Measurements from ENCODE around the gene PRKN.

The PRKN gene

DNA sequence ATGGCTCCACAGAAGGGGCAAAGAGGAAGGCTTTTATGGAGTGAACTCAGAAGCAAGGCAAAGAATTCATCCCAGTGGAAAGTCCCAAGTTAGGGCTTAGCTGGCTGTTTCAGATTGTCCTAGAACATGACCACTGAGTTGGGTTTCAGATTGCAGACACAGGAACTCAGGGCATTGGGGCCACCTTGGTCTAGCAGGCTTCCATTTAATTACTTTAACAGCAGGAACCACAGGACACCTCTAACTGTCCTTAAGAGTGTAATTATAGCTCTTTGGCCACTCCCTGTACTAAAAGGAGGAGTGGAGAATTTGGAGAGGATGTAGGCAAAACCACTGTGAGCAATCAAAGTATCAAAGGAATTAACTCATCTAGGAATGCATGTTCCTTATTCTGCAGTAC, 1303.1 kb downstream of the PRKN start:
- no peaks in the 10 kb centered on the region for H3K36me3 ChIP-seq (ENCODE audit: control insufficient read depth, insufficient read depth, low read length)
- H3K27me3 ChIP-seq (ENCODE audit: control insufficient read depth, insufficient read depth, low read length), result no peaks in the 10 kb centered on the region
- no peak overlapping the region for H3K27ac ChIP-seq (ENCODE audit: low read depth, low read length)
- peaks cover 9% of the 10 kb centered on the region; the same call in 1 of the 2 replicates for H3K9me3 ChIP-seq (ENCODE audit: control insufficient read depth, insufficient read depth, low read depth, low read length)
- no peaks in the 10 kb centered on the region for H3K4me1 ChIP-seq (ENCODE audit: control insufficient read depth, insufficient read depth, low read length)
- H3K4me3 ChIP-seq (ENCODE audit: low read depth, low read length), result no peak overlapping the region
- no peak overlapping the region for H3K9ac ChIP-seq (ENCODE audit: low read length)

DNA sequence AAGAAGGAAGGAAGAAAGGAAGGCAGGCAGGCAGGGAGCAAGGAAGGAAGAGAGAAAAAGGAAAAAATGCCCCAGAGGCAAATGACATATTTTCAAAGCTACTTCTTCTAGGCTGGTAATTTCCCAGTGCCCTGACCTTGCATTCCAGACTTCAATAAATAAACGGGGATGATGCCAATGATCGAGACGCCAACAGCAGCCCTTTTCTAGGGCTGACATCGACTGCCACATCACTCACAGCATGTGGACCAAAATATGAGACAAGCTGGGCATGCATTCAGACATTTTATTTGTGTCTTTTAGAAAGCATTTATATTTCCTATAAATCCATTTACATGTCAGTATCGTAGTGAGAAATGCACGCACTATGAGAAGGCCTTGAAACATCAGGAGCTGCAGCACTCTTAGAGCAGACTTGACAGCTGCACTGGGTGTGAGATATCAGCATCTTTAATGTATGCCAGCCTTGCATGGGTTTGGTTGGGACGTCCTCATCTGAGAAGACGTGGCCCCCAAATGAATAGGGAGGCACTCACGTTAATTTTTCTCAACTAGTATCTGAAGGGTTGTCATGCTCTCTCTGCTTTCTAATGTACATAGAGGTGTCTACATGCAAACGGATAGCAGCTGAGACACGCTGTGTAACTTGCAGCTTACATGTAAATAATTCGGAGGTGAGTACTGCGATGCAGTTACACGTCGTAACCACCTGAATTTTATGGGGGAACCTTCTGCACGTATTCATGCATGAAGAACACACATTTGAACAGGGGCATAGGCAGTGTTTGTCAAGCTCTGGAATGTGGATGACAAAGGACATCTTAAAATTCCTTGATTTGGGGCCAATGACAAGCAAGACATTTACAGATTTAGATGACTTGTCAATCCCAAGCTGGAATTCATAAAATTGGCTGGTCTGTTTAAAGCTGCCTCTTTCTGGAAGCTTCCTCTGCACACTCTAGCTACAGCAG, 1304.6 kb downstream of the PRKN start:
- Histone ChIP-seq H3K27me3 (ENCODE audit: control insufficient read depth, insufficient read depth, low read length) (no peaks in the 10 kb centered on the region), H3K9me3 (ENCODE audit: control insufficient read depth, insufficient read depth, low read depth, low read length) (0 out of 2 replicates have a peak, but pooled peaks cover 3% of the 10 kb centered on the region), H3K4me1 (ENCODE audit: control insufficient read depth, insufficient read depth, low read length) (peaks cover 3% of the 10 kb centered on the region; the same call in 1 of the 2 replicates), H3K36me3 (ENCODE audit: control insufficient read depth, insufficient read depth, low read length) (no peaks in the 10 kb centered on the region), H3K9ac (ENCODE audit: low read length) (no peak overlapping the region), H3K27ac (ENCODE audit: low read depth, low read length) (no peak overlapping the region), H3K4me3 (ENCODE audit: low read depth, low read length) (no peak overlapping the region)

DNA sequence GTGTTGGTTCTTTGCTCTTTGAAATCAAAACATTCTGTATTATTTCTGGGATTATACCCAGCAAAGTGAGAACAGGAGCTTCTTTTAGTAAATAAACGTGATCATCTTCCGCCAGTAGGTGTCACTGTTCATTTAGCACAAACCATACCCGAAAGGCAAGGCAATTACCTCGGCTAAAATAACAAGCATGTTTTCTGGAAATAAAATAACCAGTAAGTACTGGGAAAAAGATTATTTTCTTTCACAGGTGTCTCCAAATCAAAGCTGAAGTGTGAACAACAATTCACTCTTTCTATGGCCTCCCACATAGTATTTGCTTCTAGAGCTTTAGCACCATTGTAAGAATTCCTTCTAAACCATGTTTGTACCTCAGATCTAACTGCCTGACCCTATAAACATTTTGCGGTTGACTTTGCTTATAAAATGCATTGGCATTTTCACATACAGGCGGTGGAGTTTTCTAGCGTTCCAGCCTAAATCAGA, 1309.1 kb downstream of the PRKN start:
- Histone ChIP-seq H3K9ac (ENCODE audit: low read length) (no peak overlapping the region), H3K4me1 (ENCODE audit: control insufficient read depth, insufficient read depth, low read length) (peaks cover 28% of the 10 kb centered on the region), H3K4me3 (ENCODE audit: low read depth, low read length) (no peak overlapping the region), H3K9me3 (ENCODE audit: control insufficient read depth, insufficient read depth, low read depth, low read length) (no peaks in the 10 kb centered on the region), H3K36me3 (ENCODE audit: control insufficient read depth, insufficient read depth, low read length) (no peaks in the 10 kb centered on the region), H3K27ac (ENCODE audit: low read depth, low read length) (no peak overlapping the region), H3K27me3 (ENCODE audit: control insufficient read depth, insufficient read depth, low read length) (no peaks in the 10 kb centered on the region)

DNA sequence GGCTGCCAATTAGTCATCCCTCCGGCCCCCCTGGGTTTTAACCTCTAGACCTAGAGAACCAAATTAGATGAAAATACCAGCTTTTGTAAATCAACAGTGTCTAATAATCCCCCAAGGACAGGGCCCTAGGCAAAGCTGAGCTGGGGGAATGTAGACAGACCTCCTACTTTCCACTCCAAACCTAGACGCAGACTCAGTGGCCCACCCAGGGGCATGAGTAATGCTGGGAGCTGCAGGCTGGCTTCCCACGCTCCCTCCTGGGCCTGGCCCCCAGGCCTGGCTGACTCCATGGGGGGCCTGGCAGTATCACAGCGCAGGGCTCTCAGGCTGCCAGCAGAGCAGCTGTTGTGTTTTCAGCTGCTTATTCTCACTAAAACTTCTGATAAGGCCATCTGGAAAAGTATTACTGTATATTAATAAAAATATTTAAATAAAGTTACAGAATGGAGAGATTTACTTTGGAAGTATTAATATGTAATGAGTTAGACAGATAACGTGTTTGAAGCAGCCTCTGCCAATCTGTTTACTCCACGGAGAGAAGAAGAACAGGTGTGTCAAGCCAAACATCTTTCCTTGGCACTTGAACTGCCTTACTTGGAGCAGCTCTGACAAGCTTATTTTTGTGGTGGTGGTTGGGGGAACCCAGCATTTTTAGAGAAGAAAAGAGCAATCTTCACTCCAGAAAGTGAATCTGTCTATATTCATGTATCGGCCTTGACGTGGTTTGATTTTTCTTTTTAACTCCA, 1309.7 kb downstream of the PRKN start:
- H3K4me3 ChIP-seq (ENCODE audit: low read depth, low read length), result no peak overlapping the region
- no peak overlapping the region for H3K9ac ChIP-seq (ENCODE audit: low read length)
- H3K4me1 ChIP-seq (ENCODE audit: control insufficient read depth, insufficient read depth, low read length), result peaks cover 28% of the 10 kb centered on the region
- H3K9me3 ChIP-seq (ENCODE audit: control insufficient read depth, insufficient read depth, low read depth, low read length), result no peaks in the 10 kb centered on the region
- no peaks in the 10 kb centered on the region for H3K27me3 ChIP-seq (ENCODE audit: control insufficient read depth, insufficient read depth, low read length)
- no peaks in the 10 kb centered on the region for H3K36me3 ChIP-seq (ENCODE audit: control insufficient read depth, insufficient read depth, low read length)
- no peak overlapping the region for H3K27ac ChIP-seq (ENCODE audit: low read depth, low read length)

GRCh38 chr6:161415302-161415855, 1312.2 kb downstream of the PRKN start:
- Histone ChIP-seq H3K4me3 (ENCODE audit: low read depth, low read length) (no peak overlapping the region), H3K4me1 (ENCODE audit: control insufficient read depth, insufficient read depth, low read length) (peaks cover 28% of the 10 kb centered on the region), H3K27ac (ENCODE audit: low read depth, low read length) (no peak overlapping the region), H3K36me3 (ENCODE audit: control insufficient read depth, insufficient read depth, low read length) (no peaks in the 10 kb centered on the region), H3K27me3 (ENCODE audit: control insufficient read depth, insufficient read depth, low read length) (no peaks in the 10 kb centered on the region), H3K9me3 (ENCODE audit: control insufficient read depth, insufficient read depth, low read depth, low read length) (peaks cover 17% of the 10 kb centered on the region), H3K9ac (ENCODE audit: low read length) (peak overlapping the region; percentile 14)

DNA sequence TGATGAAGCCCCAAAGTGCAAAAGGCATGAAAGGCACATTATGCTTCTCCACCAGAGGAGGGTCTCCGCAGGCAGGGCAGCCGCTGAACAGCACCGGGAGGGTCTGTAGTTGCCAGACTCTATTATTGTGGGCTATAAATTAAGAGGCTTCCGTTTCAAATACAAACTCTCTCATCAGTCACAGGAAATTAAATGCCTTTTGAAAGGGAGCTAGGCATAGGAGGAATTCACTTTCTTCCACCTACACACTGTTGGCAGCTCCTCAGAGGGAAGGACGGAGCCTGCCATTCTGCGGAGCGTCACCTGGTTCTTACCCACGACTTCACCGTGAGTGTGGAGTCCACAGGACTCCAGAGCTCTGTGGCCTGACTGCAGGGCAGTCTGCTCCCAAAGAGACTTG, 1312.9 kb downstream of the PRKN start:
- Histone ChIP-seq H3K4me1 (ENCODE audit: control insufficient read depth, insufficient read depth, low read length) (peaks cover 28% of the 10 kb centered on the region), H3K36me3 (ENCODE audit: control insufficient read depth, insufficient read depth, low read length) (no peaks in the 10 kb centered on the region), H3K9me3 (ENCODE audit: control insufficient read depth, insufficient read depth, low read depth, low read length) (peaks cover 17% of the 10 kb centered on the region), H3K4me3 (ENCODE audit: low read depth, low read length) (no peak overlapping the region), H3K27ac (ENCODE audit: low read depth, low read length) (no peak overlapping the region), H3K27me3 (ENCODE audit: control insufficient read depth, insufficient read depth, low read length) (no peaks in the 10 kb centered on the region), H3K9ac (ENCODE audit: low read length) (no peak overlapping the region)

- Histone ChIP-seq H3K9me3 (ENCODE audit: control insufficient read depth, insufficient read depth, low read depth, low read length) (peaks cover 17% of the 10 kb centered on the region), H3K4me3 (ENCODE audit: low read depth, low read length) (no peak overlapping the region), H3K36me3 (ENCODE audit: control insufficient read depth, insufficient read depth, low read length) (no peaks in the 10 kb centered on the region)
These were observed 1313.4 kb downstream of the PRKN start for GRCh38 chr6:161414180-161414579.

DNA sequence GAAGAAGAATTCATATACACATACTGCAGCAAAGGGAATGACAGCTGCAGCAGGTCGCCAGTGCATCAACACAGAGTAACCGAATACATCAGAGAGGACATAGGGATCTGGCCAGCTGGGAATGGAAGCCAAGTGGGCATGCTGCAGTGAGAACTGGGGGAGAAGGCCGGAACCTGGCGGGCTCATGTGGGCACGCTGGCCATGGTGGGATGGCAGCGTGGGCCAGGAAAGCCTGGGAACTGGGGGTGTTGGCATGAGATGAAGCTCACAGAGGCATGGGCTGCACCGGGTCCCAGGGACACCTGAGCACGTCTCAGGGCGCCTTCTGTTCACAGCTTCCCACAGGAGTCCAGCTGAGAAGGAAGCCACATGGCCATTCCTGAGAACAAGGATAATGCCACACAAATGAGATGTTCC, 1314.2 kb downstream of the PRKN start:
- no peak overlapping the region for H3K27ac ChIP-seq (ENCODE audit: low read depth, low read length)
- peaks cover 28% of the 10 kb centered on the region for H3K4me1 ChIP-seq (ENCODE audit: control insufficient read depth, insufficient read depth, low read length)
- no peaks in the 10 kb centered on the region for H3K36me3 ChIP-seq (ENCODE audit: control insufficient read depth, insufficient read depth, low read length)
- no peak overlapping the region for H3K9ac ChIP-seq (ENCODE audit: low read length)
- H3K9me3 ChIP-seq (ENCODE audit: control insufficient read depth, insufficient read depth, low read depth, low read length), result peaks cover 17% of the 10 kb centered on the region
- H3K4me3 ChIP-seq (ENCODE audit: low read depth, low read length), result no peak overlapping the region
- no peaks in the 10 kb centered on the region for H3K27me3 ChIP-seq (ENCODE audit: control insufficient read depth, insufficient read depth, low read length)

More at GRCh38 chr6:161414180-161414579, 1313.4 kb downstream of the PRKN start:
- H3K27me3 ChIP-seq (ENCODE audit: control insufficient read depth, insufficient read depth, low read length), result no peaks in the 10 kb centered on the region
- no peak overlapping the region for H3K27ac ChIP-seq (ENCODE audit: low read depth, low read length)
- no peak overlapping the region for H3K9ac ChIP-seq (ENCODE audit: low read length)
- H3K4me1 ChIP-seq (ENCODE audit: control insufficient read depth, insufficient read depth, low read length), result peaks cover 28% of the 10 kb centered on the region

- Histone ChIP-seq H3K4me3 (ENCODE audit: low read depth, low read length) (no peak overlapping the region), H3K27me3 (ENCODE audit: control insufficient read depth, insufficient read depth, low read length) (no peaks in the 10 kb centered on the region), H3K4me1 (ENCODE audit: control insufficient read depth, insufficient read depth, low read length) (peaks cover 22% of the 10 kb centered on the region), H3K9me3 (ENCODE audit: control insufficient read depth, insufficient read depth, low read depth, low read length) (peaks cover 17% of the 10 kb centered on the region), H3K9ac (ENCODE audit: low read length) (no peak overlapping the region), H3K36me3 (ENCODE audit: control insufficient read depth, insufficient read depth, low read length) (no peaks in the 10 kb centered on the region), H3K27ac (ENCODE audit: low read depth, low read length) (no peak overlapping the region)
These were observed 1314.8 kb downstream of the PRKN start for GRCh38 chr6:161412795-161413194.

DNA sequence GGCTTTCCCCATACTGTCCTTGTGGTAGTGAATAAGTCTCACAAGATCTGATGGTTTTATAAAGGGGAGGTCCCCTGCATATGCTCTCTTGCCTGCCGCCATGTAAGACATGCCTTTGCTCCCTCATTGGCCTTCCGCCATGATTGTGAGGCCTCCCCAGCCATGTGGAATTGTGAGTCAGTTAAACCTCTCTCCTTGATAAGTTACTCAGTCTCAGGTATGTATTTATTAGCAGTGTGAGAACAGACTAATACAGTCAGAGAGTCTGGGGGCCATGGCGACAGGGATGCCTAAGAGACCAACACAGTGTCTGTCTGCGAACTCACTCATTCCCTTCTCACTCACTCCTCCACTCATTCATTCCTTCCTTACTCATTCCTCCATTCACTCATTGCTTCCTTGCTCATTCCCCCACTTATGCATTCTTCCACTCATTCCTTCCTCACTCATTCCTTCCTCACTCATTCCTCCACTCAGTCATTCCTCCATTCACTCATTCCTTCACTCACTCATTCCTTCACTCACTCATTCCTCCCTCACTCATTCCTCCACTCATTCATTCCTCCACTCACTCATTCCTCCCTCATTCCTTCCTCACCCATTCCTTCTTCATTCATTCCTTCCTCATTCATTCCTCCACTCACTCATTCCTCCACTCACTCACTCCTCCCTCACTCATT, 1316.2 kb downstream of the PRKN start:
- Histone ChIP-seq H3K27ac (ENCODE audit: low read depth, low read length) (no peak overlapping the region), H3K36me3 (ENCODE audit: control insufficient read depth, insufficient read depth, low read length) (no peaks in the 10 kb centered on the region), H3K9me3 (ENCODE audit: control insufficient read depth, insufficient read depth, low read depth, low read length) (peaks cover 17% of the 10 kb centered on the region), H3K27me3 (ENCODE audit: control insufficient read depth, insufficient read depth, low read length) (no peaks in the 10 kb centered on the region), H3K4me3 (ENCODE audit: low read depth, low read length) (no peak overlapping the region), H3K9ac (ENCODE audit: low read length) (no peak overlapping the region), H3K4me1 (ENCODE audit: control insufficient read depth, insufficient read depth, low read length) (peaks cover 16% of the 10 kb centered on the region)

Measured in HUES6 (cell line).